ENCODE results near the gene CDH13.

DNA sequence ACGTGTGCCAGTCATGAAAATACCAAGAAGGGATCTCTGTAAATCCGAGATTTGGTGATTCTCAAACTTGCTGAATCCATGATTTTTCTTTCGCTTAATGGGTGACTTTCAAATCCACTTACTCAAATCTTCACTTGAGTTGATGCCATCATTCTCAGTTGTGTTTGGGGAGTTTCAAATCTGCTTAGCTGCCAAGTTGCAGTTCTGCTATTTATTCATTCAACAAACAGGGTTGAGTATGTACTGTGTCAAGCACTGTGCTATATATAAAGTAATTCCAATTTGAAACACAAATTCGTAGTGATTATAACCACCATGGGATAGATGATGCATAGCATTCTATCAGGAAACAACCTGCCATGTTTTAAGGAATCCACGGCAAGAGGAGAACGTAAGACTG is 394.3 kb downstream of the CDH13 start:
- no peak for TF ChIP-seq CTCF (IDR thresholded peaks at IDR 0.05; ENCODE audit: control extremely low read depth in 1 of 3, insufficient read depth in 1 of 3, low read depth in 1 of 3, low read length in 3 of 3)
- no peak for TF ChIP-seq EP300 (IDR thresholded peaks at IDR 0.05; ENCODE audit: borderline replicate concordance in 1 of 2, low read depth in 2 of 2, low read length in 2 of 2)
- no peak for TF ChIP-seq RFX5 (IDR thresholded peaks at IDR 0.05; ENCODE audit: borderline replicate concordance, low read depth, low read length)
- no peak for TF ChIP-seq HDAC6 (IDR thresholded peaks at IDR 0.05; ENCODE audit: low read depth, low read length)
